WTC11 (cell line): ENCODE results near the gene ADGRG7.

ENCODE experiments used
- CREM ChIP-seq: sonication (generic); formaldehyde crosslinking; IDR thresholded peaks from 2 replicates; pipeline ENCODE4 v1.8.1; 2022; ENCODE audit warnings: mild to moderate bottlenecking, missing genetic modification reagents, moderate library complexity
- CTCF ChIP-seq: fragments of 200-600 bp; IDR thresholded peaks from 2 replicates; pipeline ENCODE4 v1.8.0; 2022; ENCODE audit warnings: antibody characterized with exemption
- JAZF1 ChIP-seq: fragments of 250-450 bp; sonication (Bioruptor Pico); IDR thresholded peaks from 2 replicates; pipeline ENCODE4 v1.9.0; 2021; ENCODE audit warnings: moderate library complexity, mild to moderate bottlenecking, inconsistent platforms
- TCF7 ChIP-seq: sonication (generic); formaldehyde crosslinking; IDR thresholded peaks from 2 replicates; pipeline ENCODE4 v1.8.0; 2022; ENCODE audit warnings: mild to moderate bottlenecking, low read depth, missing genetic modification reagents, moderate library complexity
- USF2 ChIP-seq: sonication (generic); formaldehyde crosslinking; IDR thresholded peaks from 2 replicates; pipeline ENCODE4 v1.8.1; 2023; ENCODE audit warnings: mild to moderate bottlenecking, missing genetic modification reagents, moderate library complexity
- ZNF219 ChIP-seq: sonication (generic); formaldehyde crosslinking; IDR thresholded peaks from 2 replicates; pipeline ENCODE4 v1.8.0; 2023; ENCODE audit warnings: missing genetic modification reagents, mild to moderate bottlenecking, borderline replicate concordance
- TF ChIP-seq, protein P1 (sequence below): sonication (generic); formaldehyde crosslinking; IDR thresholded peaks from 2 replicates; pipeline ENCODE4 v1.8.1; 2023; ENCODE audit warnings: mild to moderate bottlenecking, missing genetic modification reagents

DNA sequence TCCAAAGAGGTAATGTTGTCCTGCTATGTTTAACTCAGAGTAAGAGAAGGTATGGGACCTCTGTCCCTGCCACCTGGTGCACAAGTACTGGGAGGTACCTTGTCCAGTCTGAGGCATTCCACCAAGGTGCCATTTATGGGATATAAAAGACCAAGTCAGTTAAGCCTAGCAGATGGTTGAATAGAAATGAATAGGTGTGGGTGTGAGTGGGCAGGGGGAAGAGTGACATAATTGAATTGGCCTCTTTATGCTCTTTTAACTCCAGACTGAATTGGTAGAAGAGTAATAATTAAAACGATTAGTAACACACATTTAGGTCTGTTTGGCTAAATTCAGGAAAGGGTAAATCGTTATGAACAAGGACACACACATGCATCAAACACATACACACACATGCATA, 562 bp downstream of the ADGRG7 start:
- TF ChIP-seq CTCF (no peak), TCF7 (CRISPR knock-in tag) (no peak), USF2 (CRISPR knock-in tag) (no peak), CREM (CRISPR knock-in tag) (no peak), ZNF219 (CRISPR knock-in tag) (no peak), JAZF1 (CRISPR knock-in tag) (no peak)
- TF ChIP-seq, protein P1, sequence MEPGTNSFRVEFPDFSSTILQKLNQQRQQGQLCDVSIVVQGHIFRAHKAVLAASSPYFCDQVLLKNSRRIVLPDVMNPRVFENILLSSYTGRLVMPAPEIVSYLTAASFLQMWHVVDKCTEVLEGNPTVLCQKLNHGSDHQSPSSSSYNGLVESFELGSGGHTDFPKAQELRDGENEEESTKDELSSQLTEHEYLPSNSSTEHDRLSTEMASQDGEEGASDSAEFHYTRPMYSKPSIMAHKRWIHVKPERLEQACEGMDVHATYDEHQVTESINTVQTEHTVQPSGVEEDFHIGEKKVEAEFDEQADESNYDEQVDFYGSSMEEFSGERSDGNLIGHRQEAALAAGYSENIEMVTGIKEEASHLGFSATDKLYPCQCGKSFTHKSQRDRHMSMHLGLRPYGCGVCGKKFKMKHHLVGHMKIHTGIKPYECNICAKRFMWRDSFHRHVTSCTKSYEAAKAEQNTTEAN (CRISPR knock-in tag), result no peak
